T-helper 2 cell (primary cell): ENCODE measurements around the gene SDK1.

Experiments used
- DNase-seq, 5 experiments: peaks; one replicate each; pipeline versions ENCODE4 v3.0.0 to v3.0.0-alpha.2; 2012 to 2022

SDK1 gene

GRCh38 chr7:4067874-4068273, 766.8 kb downstream of the SDK1 start:
- DNase-seq: no peak

- DNase-seq: no peak
Observed at GRCh38 chr7:4068286-4068685, 767.2 kb downstream of the SDK1 start.

- no peak for DNase-seq
Observed at GRCh38 chr7:4069268-4070095, 768.4 kb downstream of the SDK1 start.

GRCh38 chr7:4070214-4070613, 769.2 kb downstream of the SDK1 start:
- DNase-seq: no peak

- no peak for DNase-seq
Observed at GRCh38 chr7:4071370-4072058, 770.5 kb downstream of the SDK1 start.

GRCh38 chr7:4072161-4072925, 771.3 kb downstream of the SDK1 start:
- DNase-seq: no peak

- DNase-seq: no peak
Observed at GRCh38 chr7:4073052-4073451, 772.0 kb downstream of the SDK1 start.

- no peak for DNase-seq
Observed at GRCh38 chr7:4073750-4074149, 772.7 kb downstream of the SDK1 start.

- no peak for DNase-seq
Observed at GRCh38 chr7:4074407-4074806, 773.4 kb downstream of the SDK1 start.

- DNase-seq: no peak
Observed at GRCh38 chr7:4074994-4075393, 773.9 kb downstream of the SDK1 start.

- no peak for DNase-seq
Observed at GRCh38 chr7:4076701-4077294, 775.7 kb downstream of the SDK1 start.

- DNase-seq: no peak
Observed at GRCh38 chr7:4077980-4078379, 776.9 kb downstream of the SDK1 start.

- DNase-seq: no peak
Observed at GRCh38 chr7:4078580-4078979, 777.5 kb downstream of the SDK1 start.

GRCh38 chr7:4079366-4079765, 778.3 kb downstream of the SDK1 start:
- DNase-seq: no peak

GRCh38 chr7:4079956-4080355, 778.9 kb downstream of the SDK1 start:
- DNase-seq: no peak

GRCh38 chr7:4080954-4081353, 779.9 kb downstream of the SDK1 start:
- no peak for DNase-seq

GRCh38 chr7:4083513-4083912, 782.5 kb downstream of the SDK1 start:
- DNase-seq: no peak

GRCh38 chr7:4084271-4084670, 783.2 kb downstream of the SDK1 start:
- no peak for DNase-seq

- DNase-seq: no peak
Observed at GRCh38 chr7:4085937-4086691, 785.1 kb downstream of the SDK1 start.

GRCh38 chr7:4086723-4087122, 785.7 kb downstream of the SDK1 start:
- no peak for DNase-seq

GRCh38 chr7:4091767-4092166, 790.7 kb downstream of the SDK1 start:
- no peak for DNase-seq

GRCh38 chr7:4093035-4093434, 792.0 kb downstream of the SDK1 start:
- no peak for DNase-seq
